Heart left ventricle (tissue), 13 donors: Measurements from ENCODE around the gene ZNF689.

Source experiments
- CTCF ChIP-seq, 12 donors: fragments of 200-600 bp; sonication (generic) in 4 of 12; IDR thresholded peaks; one replicate each; pipeline versions ENCODE4 v1.5.0 to v1.8.0; 2018 to 2022; ENCODE audit warnings: antibody characterized with exemption in 12 of 12, mild to moderate bottlenecking in 5 of 12
- POLR2A ChIP-seq, 2 donors: fragments of 450-650 bp; IDR thresholded peaks; one replicate each; pipeline ENCODE4 v1.6.1; 2017; ENCODE audit warnings: antibody characterized with exemption in 2 of 2, mild to moderate bottlenecking in 2 of 2, moderate library complexity in 2 of 2
- donor health status: ischemic (EF 13 %, LVEDD 7.1; RV severe dilation, severe dysfunction).
- donor health status: DM: no; HTN: yes; CAD: no.
- donor health status: DM: no; HTN: no; CAD: no.
- donor health status: ischemic (EF 25% LVEDD 6.9; RV normal size, moderate dysfunction).
- donor health status: ischemic (EF 25% LVEDD 5.7; RV mildly dilated, moderate dysfunction).
- donor health status: ischemic (EF 35%, LVEDD 5.7; RV mildly dilated, moderate dysfunction).
- donor health status: nonischemic (EF 11% LVEDD 7.7; RV severe dilation, severe dysfunction).
- donor health status: DM: yes; HTN: yes; CAD: no.
- donor health status: PGD.
- donor health status: ischemic (EF 29% LVEDD 5.4; RV normal size, mild dysfunction).
- donor health status: nonischemic (EF 23%, LVEDD 6.1; RV moderate dilation, normal function).

GRCh38 chr16:30565984-30566383, 44.2 kb downstream of the ZNF689 start:
- TF ChIP-seq CTCF (IDR thresholded peaks at IDR 0.05) (no peak), POLR2A (IDR thresholded peaks at IDR 0.05) (no peak)
